HG03520 (cell line): ENCODE measurements around the gene VMP1.
"Not testable (repeated sequence)": the region's sequence is repeated elsewhere in the genome, so short reads cannot be mapped to it uniquely, and the experiment has no call there.

Experiments
- ATAC-seq: cut with Tn5 transposase; IDR thresholded peaks from one replicate; pipeline ENCODE4 v1.9.1; 2021; ENCODE audit warnings: mild to moderate bottlenecking, moderate library complexity; ENCODE audit not compliant: unreplicated experiment

The VMP1 gene

GRCh38 chr17:59838052-59838916 lies 130.8 kb downstream of the VMP1 start:
- ATAC-seq = no peak

- no peak for ATAC-seq
Observed at GRCh38 chr17:59839651-59840328, 132.3 kb downstream of the VMP1 start.

GRCh38 chr17:59840329-59841090 lies 133.1 kb downstream of the VMP1 start:
- ATAC-seq = no peak

- ATAC-seq = not testable (repeated sequence)
Observed at GRCh38 chr17:59841091-59841881, 133.8 kb downstream of the VMP1 start.

GRCh38 chr17:59841882-59842263 lies 134.4 kb downstream of the VMP1 start:
- not testable (repeated sequence) for ATAC-seq

GRCh38 chr17:59842901-59843652 lies 135.6 kb downstream of the VMP1 start:
- ATAC-seq = no peak

- ATAC-seq = no peak
Observed at GRCh38 chr17:59844884-59845594, 137.6 kb downstream of the VMP1 start.

GRCh38 chr17:59845595-59846393 lies 138.3 kb downstream of the VMP1 start:
- ATAC-seq = no peak

GRCh38 chr17:59846394-59847165 lies 139.1 kb downstream of the VMP1 start:
- ATAC-seq = peak; percentile 33

GRCh38 chr17:59848385-59848668 lies 140.9 kb downstream of the VMP1 start:
- no peak for ATAC-seq

GRCh38 chr17:59848778-59849177 lies 141.3 kb downstream of the VMP1 start:
- no peak for ATAC-seq

GRCh38 chr17:59850311-59850710 lies 142.9 kb downstream of the VMP1 start:
- ATAC-seq = not testable (repeated sequence)

GRCh38 chr17:59851439-59852375 lies 144.3 kb downstream of the VMP1 start:
- ATAC-seq = no peak

GRCh38 chr17:59852847-59853167 lies 145.4 kb downstream of the VMP1 start:
- ATAC-seq = not testable (repeated sequence)

GRCh38 chr17:59853168-59853918 lies 145.9 kb downstream of the VMP1 start:
- no peak for ATAC-seq
